ENCODE measurements around the gene LYPLA2. TPM values are rescaled to one million over a fixed set of nuclear protein-coding genes. Genes with fewer than 3 reads are reported as not detected.
"Not testable (repeated sequence)": the region's sequence is repeated elsewhere in the genome, so short reads cannot be mapped to it uniquely, and the experiment has no call there.

Gene LYPLA2
- total and polyA plus RNA-seq, 12 donors = 22.0 to 54.5 (median 27.0) TPM

DNA sequence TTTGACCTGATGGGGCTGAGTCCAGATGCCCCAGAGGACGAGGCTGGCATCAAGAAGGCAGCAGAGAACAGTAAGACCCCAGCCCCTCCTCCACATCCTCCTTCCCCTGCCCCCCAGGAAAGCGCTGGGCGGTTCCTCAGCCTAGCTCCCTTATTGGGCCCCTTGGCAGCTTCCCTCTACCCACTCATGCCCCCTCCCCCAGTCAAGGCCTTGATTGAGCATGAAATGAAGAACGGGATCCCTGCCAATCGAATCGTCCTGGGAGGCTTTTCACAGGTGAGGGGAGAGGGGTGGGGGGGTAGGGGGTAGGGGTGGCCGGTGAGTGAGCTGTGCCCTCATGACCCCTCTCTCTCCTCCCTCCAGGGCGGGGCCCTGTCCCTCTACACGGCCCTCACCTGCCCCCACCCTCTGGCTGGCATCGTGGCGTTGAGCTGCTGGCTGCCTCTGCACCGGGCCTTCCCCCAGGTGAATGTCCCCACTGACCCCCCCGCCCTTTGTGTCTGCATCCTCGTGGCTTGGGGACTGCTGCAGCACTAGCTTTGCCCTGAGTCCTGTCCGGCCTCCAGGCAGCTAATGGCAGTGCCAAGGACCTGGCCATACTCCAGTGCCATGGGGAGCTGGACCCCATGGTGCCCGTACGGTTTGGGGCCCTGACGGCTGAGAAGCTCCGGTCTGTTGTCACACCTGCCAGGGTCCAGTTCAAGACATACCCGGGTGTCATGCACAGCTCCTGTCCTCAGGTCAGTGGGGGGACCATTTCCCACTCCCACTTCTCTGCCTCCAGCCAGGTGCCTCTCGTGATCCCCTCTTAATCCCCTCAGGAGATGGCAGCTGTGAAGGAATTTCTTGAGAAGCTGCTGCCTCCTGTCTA lies 3.2 kb downstream of the LYPLA2 start:
- Histone ChIP-seq H3K9me3 (no peaks in the 10 kb centered on the region), H3K4me3 (no peak overlapping the region), H3K27me3 (no peaks in the 10 kb centered on the region), H3K4me1 (peaks cover 4 to 41% (median 30%) of the 10 kb centered on the region in 9 donors), H3K36me3 (peaks cover 0 to 55% (median 8%) of the 10 kb centered on the region in 9 donors), H3K27ac (peak overlapping the region in 1 of 10 donors; percentile 15)
- intact Hi-C loops (cut with DNase I) = no loop called here
- ATAC-seq = no peak
- 71 to 73% methylated on average over 18 to 21 of the region's 21 CpGs for WGBS, 2 donors
- TF ChIP-seq, protein P1, sequence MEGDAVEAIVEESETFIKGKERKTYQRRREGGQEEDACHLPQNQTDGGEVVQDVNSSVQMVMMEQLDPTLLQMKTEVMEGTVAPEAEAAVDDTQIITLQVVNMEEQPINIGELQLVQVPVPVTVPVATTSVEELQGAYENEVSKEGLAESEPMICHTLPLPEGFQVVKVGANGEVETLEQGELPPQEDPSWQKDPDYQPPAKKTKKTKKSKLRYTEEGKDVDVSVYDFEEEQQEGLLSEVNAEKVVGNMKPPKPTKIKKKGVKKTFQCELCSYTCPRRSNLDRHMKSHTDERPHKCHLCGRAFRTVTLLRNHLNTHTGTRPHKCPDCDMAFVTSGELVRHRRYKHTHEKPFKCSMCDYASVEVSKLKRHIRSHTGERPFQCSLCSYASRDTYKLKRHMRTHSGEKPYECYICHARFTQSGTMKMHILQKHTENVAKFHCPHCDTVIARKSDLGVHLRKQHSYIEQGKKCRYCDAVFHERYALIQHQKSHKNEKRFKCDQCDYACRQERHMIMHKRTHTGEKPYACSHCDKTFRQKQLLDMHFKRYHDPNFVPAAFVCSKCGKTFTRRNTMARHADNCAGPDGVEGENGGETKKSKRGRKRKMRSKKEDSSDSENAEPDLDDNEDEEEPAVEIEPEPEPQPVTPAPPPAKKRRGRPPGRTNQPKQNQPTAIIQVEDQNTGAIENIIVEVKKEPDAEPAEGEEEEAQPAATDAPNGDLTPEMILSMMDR (IDR thresholded peaks at IDR 0.05) = no peak
- DNase-seq = no peak

DNA sequence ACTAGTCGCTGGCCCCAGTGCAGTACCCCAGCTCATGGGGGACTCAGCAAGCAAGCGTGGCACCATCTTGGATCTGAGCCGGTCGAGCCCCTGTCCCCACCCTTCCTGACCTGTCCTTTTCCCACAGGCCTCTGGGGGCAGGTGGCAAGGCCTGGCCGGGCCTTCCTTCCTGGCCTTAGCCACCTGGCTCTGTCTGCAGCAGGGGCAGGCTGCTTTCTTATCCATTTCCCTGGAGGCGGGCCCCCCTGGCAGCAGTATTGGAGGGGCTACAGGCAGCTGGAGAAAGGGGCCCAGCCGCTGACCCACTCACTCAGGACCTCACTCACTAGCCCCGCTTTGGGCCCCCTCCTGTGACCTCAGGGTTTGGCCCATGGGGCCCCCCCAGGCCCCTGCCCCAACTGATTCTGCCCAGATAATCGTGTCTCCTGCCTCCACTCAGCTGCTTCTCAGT lies 3.8 kb downstream of the LYPLA2 start:
- intact Hi-C loops (cut with DNase I) = not testable (repeated sequence)
- peaks cover 10 to 46% (median 37%) of the 10 kb centered on the region in 9 donors for H3K4me1 ChIP-seq

DNA sequence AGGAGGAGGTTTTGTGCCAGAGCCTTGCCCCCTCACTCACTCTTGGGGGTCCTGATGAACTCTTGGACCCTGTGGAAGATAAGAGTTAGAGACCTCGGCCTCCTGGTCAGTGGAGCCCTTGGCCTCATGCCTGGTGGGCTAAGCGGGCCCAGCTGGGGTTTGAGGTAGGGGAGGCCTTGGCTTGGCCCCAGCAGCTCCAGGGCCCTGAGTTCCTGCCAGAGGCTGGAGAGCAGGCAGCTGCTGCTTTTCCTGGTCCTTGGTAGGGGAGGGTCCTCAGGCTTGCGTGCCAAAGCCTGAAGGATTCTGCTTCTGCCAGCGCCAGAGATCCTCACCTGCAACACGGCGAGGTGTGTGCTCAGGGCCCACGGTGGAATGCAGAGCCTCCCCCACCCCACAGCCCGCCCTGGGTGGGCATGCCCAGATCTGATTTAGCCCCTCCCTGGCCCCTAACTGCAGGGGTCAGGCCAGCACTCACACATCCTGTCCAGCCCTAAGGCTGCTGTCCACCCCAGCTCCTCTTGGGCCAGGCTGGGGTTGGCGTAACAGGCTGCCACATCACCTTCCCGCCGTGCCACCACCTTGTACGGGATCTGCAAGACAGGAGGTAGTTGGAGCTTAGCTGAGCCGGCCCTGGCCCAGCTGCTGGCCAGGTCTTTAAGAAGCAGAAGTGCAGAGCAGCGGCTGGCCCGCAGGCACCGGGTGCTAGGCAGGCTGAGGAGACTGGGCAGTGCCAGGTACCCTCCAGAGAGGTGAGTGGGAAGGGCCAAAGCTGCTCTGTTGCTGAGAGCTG lies 4.9 kb downstream of the LYPLA2 start:
- Histone ChIP-seq H3K4me3 (no peak overlapping the region), H3K27me3 (no peaks in the 10 kb centered on the region), H3K36me3 (peaks cover 0 to 55% (median 8%) of the 10 kb centered on the region in 9 donors), H3K27ac (no peak overlapping the region), H3K9me3 (no peaks in the 10 kb centered on the region), H3K4me1 (peaks cover 10 to 39% (median 31%) of the 10 kb centered on the region in 9 donors)
- WGBS, 2 donors = 79 to 84% methylated on average over 16 of the region's 16 CpGs
- intact Hi-C loops (cut with DNase I) = no loop called here
- no peak for ATAC-seq
- TF ChIP-seq, protein P1 (IDR thresholded peaks at IDR 0.05) = no peak
- no peak for DNase-seq

More for the DNA sequence above, 3.8 kb downstream of the LYPLA2 start:
- H3K27ac ChIP-seq, H3K4me3 ChIP-seq, H3K9me3 ChIP-seq, ATAC-seq, DNase-seq, H3K27me3 ChIP-seq: not testable (repeated sequence)
- H3K36me3 ChIP-seq = peaks cover 0 to 55% (median 8%) of the 10 kb centered on the region in 9 donors
- 77 to 78% methylated on average over 9 of the region's 9 CpGs for WGBS, 2 donors

GRCh38 chr1:23796466-23797271 lies 5.7 kb downstream of the LYPLA2 start:
- ATAC-seq = no peak
- TF ChIP-seq, protein P1 (IDR thresholded peaks at IDR 0.05) = peak in 1 of 9 donors; percentile 10
- H3K36me3 ChIP-seq = peaks cover 0 to 55% (median 8%) of the 10 kb centered on the region in 9 donors
- H3K4me1 ChIP-seq = peaks cover 16 to 43% (median 35%) of the 10 kb centered on the region in 9 donors
- 75% methylated on average over 16 to 17 of the region's 17 CpGs for whole genome bisulfite sequencing, 2 donors
- H3K4me3 ChIP-seq = no peak overlapping the region
- intact Hi-C loops (cut with DNase I) = no loop called here
- no peak overlapping the region for H3K27ac ChIP-seq
- no peaks in the 10 kb centered on the region for H3K27me3 ChIP-seq
- H3K9me3 ChIP-seq = no peaks in the 10 kb centered on the region
- no peak for DNase-seq
